Activated CD4-positive, alpha-beta T cell treated with anti-CD3 and anti-CD28 coated beads for 1 hour (primary cell): ENCODE data around the gene SLCO4A1.
A peak's percentile ranks its signal among the peaks of the same experiment; 100 is the strongest.

Source experiments
- DNase-seq: peaks from one replicate; pipeline ENCODE4 v3.0.0-alpha.2; 2020

Gene SLCO4A1

DNA sequence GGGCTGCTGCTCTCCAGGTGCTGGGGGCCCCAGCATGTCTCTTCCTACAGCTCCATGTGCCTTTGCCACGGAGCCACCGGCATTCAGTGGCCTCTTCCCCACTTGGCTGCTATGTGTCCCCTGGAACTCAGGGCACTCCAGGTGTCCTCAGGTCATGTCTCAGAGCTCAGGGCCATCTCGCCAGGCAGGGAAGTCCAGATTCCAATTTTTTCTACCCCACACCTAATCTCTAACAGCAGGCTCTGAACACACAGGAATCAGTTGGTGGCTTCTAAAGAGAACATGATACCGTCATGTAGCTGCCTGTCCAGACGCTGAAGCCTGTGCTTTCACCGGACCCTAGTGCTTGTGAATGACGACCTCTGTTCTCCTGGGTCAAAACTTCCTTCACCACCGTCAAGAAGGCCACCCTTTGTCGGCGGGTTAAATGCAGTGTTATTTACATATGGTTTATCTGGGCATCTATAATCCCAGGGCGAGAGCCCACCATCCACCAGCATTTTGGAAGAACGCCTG is 4.2 kb upstream of the SLCO4A1 start:
- DNase-seq: no peak

DNA sequence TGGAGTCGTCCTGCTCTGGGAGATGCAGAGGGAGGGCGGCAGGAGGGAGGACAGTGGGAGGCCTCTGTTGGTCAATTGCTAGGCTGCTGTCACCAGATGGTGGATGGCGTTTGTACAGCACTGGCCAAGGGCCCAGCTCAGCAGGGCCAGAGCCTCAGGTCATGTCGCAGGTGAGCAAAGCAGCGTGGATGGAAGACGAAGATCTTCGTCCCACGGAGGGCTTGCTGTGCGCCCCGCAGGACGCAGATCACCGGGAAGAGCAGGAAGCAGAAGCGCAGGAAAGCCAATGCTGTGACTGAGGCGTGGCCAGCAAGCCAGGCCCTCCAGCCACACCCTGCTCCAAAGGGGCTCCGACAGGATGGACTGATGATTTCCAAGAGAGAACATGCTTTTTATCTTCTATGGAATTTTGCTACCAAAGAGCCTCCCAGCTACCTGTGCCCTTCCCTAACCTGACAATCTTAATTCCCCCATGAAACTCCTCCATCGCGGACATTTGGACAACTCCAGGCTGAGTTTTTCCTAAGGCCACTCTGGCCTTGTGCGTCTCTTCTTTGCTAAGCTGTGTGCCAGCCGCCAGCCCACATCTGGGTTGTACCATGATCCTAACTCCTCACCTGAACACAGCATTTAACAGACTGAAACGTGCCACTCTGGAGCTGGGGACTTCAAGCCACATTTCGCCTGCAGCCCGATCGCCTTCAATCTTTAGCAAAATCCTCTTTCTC is 3.5 kb upstream of the SLCO4A1 start:
- no peak for DNase-seq

DNA sequence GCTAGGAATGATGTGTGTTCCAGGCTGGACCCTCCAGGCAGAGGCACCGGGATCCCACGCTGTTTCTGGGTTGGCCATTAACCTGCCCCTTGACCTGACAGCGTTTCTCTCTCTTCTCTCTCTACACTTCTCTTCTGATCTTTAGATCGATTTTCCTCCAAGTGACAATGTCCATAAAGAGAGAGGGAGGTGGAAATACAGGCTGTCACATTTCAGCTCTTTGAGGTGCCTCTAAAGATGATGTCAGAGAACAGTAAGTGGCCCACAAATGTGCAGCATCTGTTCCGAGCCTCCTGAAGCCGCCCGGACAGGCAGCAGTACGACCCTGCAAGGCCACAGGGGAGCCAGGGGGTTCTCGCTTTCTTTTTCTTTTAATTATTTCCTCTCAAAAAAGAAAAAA is 2.5 kb upstream of the SLCO4A1 start:
- DNase-seq: no peak

DNA sequence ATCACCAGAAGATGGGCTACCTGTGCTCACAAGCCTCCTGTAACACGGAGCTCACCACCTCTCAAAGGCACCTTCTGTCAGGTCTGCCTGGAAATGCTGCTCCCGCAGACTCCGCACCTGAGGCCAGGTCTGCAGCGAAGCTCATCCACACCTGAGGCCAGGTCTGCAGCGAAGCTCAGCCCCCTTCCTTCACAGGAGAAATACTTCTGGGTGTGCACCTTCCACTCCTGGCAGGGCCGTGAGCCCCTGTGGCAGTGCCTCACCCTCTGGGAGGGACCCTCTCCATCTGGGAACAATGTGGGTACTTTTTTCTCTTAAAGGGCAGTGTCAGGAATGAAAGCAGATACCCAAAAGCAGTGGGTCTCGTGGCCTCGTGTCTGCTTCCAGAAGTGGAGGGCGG is 1.4 kb upstream of the SLCO4A1 start:
- DNase-seq: no peak

- DNase-seq: no peak
Measured at GRCh38 chr20:62641321-62642050, 817 bp upstream of the SLCO4A1 start.

DNA sequence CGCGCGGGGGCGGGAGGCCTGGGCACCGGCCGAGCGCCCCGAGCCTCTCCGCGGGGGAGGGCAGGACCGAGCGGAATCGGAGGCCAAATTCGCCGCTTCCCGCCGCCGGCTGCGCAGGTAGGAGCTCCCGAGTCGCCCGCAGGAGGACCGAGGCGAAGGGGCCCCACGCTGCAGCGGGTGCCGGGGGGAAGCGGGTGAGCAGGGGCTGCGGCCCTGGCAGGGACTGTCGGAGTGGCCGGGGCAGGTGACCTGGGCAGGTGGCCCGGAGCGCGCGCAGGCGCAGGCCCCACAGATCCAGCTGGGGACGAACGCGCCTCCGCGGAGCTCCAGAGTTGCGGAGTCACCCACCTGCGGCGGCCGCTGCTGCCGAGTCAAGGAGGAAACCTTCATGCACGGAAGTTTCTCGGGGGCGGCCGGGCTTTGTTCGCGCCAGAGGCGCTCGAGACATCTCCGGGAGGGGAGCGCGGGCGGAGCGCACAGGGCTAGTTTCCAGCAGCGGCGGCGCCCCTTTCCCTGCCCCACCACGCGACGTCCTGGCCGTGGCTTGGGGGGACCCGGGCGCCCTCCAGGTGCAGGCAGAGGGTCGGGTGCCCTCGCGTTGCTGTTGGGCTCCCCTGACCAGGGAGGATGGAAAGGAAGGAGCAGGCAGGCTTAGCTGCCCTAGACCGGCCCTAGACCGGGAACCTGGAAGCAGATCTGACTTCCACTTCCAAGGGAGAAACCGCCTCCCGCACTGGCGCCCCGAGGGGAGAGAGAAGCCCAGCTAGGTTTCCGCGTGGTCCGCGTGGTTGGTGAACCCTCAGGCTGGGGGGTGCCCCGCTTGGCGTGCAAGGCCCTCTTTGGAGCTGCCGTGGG is 590 bp downstream of the SLCO4A1 start:
- DNase-seq: peak; percentile 45

DNA sequence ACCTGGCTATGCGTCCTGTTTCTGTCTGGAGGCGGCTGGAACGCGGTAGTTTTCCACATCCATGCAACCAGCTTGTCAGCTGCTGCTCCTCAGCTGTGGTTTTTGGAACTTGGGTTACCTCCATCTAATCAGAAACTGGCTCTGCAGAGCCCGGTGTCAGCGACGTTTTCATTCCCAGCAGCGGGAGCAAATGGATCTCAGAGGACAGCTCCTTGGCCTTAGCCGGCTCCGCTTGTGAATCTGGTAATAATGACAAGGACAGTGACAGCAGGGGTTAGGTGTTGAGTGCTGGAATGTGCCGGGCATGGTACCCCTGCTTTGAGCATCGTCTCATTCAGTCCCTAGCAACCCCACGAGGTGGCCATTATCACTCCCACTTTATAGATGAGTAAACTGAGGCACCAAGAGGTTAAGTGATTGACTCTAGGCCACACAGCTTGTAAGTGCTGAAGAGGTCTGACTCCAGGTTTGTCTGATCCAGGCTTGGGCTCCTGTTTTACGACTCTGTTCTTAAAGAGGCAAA is 1.3 kb downstream of the SLCO4A1 start:
- DNase-seq: no peak

- DNase-seq: no peak
Measured at GRCh38 chr20:62644044-62644795, 1.9 kb downstream of the SLCO4A1 start.

DNA sequence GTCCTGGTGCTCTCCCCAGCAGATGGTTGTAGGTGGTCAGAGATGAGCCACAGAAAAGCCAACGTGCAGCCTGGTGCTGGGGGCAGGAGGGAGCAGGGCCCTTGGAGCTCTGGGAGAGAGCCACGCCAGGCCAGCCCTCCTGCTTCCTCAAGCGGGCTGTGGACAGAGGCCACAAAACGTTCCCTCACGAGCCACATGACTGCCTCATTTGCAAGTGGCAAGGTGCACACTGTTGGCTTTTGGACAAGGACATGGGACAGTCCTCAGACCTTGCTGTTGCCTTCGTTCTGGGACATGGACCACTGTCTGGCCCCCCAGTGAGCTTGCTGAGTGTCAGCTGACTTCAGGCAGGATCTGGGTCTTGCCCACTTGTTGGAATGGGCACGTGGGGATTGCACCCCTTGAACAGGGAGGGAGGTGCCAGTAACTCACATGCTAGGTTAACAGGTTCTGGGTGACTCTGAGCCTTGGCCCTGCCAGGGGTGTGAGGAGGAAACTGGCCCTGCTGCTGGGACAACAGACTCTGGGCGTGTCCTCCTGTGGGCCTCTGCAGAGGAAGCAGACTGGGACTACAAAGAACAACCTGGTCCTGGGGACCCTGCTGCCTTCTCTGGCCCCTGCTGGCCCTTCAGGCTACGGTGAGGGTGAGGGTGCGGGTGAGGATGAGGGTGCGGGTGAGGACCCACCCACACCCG is 2.6 kb downstream of the SLCO4A1 start:
- no peak for DNase-seq

- no peak for DNase-seq
Measured at GRCh38 chr20:62645613-62646012, 3.3 kb downstream of the SLCO4A1 start.

GRCh38 chr20:62646851-62647520 is 4.7 kb downstream of the SLCO4A1 start:
- DNase-seq: no peak

DNA sequence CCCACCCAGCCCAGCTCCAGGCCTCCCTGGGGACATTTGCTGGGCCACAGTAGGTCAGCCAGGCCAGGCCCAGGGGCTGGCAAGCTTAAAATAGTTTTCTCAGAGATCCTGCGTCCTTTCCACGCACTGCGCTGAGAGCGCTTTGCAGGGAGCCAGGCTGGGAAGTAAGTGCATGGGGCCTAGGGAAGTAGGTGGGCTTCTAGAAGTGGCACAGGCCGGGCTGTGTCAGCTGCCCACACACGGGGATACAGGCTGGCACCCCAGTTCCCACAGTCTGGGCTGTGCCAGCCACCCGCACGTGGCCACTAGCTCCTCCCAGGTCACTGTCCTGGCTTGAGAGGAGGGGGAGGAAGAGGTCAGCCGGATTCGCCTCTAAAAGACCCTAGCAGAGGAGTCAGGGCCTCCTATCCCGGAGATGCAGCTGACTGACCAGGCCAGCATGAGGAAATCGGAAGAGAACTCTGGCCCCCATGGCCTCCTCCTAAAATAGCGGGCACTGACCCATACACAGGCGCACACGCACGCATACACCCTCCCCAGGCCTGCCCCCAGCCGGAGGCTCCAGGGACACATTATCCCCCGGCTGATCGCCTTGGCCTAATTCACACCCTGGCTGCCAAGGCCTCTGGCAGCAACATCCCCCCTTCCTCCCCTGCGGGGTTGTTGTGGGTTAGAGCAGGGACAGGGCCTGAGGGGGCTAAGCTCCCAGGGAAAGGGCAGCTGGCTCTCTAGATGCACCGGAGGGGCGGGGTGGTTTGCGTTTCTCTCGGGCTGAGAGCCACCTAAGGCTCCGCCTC is 5.4 kb downstream of the SLCO4A1 start:
- no peak for DNase-seq

DNA sequence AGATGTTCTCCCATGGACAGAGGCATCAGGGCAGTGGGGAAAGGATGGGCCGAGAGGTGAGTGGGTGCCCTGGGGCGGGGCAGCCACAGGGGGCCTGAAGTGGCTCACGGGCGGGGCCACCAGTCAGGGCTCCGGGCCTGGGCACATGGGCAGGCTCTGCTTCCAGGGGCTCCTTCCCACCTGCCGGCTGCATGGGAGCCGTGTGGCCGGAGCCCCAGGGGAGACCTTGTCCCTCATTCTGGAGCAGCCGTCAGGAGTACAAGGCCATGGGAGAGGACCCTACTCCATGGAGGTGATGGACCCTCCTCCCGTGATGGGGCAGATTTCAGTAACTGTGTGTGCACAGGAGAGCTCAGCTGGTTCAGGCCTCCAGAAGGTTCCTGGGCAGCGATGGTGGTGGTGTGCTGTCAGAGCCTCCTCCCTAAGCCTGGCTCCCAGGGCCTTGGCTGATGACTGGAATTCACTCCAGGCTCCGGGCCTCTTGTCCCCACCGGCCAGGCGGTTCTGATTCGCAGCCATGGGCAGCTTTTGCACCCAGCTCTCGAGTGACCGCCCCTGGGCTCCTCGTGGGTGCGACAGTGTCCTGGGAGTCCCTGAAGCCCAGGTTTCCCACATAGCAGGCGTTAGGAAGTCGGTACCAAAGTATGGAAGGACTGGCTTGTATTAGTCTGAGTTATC is 6.2 kb downstream of the SLCO4A1 start:
- DNase-seq: no peak

GRCh38 chr20:62649140-62649539 is 6.8 kb downstream of the SLCO4A1 start:
- DNase-seq: no peak

DNA sequence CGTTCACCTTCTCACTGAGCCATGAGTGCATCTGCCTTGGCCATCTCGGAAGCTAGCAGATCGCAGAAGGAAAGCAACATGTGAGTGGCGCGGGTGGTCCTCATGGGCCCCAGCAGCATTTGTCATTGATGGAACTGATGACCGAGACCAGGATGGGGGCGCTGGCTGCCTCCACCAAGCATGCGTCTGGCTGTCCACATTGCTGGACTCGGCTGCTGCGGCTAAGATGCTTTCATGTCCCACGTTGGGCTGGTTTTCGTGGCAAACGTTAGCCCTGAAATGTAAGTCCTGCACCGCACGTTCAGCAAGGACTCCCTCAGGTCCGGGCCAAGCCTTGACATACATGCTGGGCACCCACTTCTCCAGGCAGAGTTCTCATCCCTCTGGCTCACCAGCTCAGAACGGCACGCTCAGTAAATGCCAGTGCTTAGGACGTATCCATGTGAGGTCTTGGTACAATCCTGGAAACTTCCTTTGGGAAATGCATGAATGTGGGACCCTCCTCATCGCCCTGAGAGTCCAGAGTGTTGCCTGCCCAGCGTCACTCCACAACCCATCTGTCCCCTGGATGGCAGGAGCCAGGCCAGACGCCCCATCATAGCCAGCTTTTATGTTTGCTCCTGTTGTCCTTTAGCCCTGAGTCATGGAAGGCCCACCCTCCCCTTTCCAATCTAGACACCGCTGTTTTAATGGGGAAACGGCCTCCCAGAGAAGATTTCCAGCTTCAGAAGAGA is 8.4 kb downstream of the SLCO4A1 start:
- DNase-seq: no peak

- DNase-seq: peak; percentile 74
Measured at GRCh38 chr20:62651285-62652021, 9.2 kb downstream of the SLCO4A1 start.

- DNase-seq: peak; percentile 54
Measured at GRCh38 chr20:62652041-62652893, 10.0 kb downstream of the SLCO4A1 start.
